Right forelimb (tissue), 1 donor: ENCODE results near the gene PPP2R2C.

ENCODE experiments used
- DNase-seq: peaks from one replicate; pipeline ENCODE4 v3.0.0-alpha.2; 2018

Gene PPP2R2C

DNA sequence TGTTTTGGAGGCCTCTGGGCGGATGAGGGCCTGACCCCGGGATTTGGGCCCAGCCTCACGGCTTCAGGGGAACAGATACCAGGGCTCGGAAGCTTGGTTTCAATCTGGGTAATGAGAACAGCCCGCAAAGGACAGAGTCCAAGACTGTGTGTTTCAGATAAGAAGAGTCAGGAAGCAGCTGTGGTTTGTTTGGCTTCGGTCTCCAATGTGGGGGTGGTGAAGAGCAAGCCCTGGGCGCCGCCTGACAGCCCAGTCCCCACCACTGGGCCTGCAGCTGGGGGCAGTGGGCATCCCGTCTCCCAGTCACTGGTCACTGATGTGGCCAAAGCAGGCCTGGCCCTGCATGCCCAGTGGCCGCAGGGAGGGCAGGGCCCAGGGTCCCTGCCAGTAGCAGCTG, 193.6 kb downstream of the PPP2R2C start:
- no peak for DNase-seq

DNA sequence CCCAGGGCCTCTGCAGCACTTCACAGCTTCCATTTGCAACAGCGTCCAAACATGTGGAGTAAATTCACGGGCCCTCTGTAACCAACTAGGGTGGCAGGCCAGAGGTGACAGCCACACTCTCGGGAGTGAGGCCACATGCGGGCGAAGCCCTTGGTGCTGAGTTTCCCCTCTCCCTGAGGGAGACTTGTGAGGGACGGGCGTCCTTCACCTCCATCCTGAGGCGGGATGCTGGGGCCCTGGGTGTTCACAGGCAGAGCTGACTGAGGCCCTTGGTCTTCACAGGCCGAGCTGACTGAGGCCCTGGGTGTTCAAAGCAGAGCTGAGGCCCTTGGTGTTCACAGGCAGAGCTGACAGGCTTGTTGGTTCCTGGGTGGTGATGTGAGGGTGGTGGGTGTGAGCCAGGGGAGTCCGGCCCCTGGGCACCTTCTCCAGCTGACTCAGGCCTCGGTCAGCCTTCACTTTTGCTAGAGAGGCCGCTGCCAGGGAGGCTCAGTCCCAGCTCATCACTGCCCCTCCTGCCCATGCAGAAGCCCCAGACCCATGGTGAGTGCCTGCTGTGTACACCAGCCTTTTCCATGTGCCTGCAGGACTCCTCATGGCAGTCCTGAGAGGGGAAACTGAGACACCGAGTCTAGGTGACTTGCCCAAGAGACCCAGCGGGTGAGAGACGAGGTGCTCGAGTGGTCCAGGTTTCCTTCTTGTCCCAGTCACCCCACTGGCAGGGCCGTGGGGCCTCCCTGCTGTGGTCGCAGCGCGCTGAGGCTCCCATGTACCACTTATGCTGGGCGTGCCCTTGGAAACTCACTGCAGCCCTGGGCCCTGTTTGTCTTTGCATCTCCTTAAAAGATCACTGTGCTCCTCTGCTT, 194.2 kb downstream of the PPP2R2C start:
- no peak for DNase-seq

DNA sequence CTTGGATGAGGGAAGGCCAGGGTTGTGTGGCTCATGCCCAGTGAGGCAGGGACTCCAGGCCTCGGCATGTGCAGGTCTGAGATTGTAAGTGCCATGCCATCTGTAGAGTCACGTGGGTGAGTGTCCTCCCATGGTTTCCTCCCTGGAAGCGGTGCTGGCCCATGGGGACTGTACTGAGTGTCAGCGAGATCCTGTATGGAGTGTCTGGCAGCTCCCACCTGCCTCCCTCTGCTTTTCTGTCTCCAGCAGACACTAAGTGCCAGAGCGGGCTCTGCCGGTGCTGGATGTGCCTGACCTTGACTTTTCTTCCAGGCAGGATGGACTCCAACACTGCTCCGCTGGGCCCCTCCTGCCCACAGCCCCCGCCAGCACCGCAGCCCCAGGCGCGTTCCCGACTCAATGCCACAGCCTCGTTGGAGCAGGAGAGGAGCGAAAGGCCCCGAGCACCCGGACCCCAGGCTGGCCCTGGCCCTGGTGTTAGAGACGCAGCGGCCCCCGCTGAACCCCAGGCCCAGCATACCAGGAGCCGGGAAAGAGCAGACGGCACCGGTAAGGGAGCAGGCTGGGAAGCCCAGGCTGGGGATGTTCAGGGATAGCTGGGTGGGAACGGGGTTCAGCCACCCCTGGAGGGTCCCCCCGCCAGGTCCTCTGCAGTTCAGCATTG, 195.1 kb downstream of the PPP2R2C start:
- no peak for DNase-seq

DNA sequence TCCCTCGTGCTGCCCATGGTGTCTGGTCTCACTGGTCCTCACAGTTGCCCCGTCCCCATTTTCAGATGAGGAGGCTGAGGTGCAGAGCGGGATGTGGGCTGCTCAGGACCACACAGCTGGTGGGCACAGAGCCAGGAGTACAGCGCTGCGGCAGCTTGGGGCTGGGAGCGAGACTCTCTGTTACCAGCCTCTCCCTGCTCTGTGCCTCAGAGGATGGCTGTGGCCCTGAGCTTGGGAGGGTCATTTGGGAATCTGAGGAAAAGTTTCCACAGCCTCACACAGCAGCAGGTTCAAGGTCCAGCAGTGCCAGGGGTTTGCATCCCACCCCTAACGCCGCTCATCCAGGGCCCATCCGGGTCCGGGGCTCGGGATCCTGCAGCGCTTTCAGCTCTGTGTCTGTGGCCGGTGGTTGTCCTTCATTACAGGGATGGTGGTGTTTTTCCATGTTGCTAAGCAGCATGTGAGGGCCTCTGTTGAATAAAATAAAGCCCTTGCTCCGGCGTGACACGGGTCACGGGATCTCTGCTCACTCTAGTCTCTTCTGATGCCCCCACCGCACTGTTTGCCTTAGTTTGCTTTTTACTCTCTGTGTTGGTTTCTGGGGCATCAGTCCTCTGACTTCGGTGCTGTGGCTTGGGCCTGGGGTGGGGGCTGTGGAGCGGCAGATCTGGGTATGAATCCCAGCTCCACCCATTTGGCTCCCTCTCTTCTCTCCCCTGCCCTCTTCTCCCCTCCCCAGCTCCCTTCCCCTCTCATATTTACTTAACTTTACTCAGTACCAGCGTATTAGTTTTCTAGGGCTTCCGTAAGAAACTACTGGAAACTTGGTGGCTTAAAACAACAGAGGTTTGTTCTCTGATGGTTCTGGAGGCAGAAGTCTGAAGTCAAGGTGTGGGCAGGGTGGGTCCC, 196.3 kb downstream of the PPP2R2C start:
- no peak for DNase-seq

DNA sequence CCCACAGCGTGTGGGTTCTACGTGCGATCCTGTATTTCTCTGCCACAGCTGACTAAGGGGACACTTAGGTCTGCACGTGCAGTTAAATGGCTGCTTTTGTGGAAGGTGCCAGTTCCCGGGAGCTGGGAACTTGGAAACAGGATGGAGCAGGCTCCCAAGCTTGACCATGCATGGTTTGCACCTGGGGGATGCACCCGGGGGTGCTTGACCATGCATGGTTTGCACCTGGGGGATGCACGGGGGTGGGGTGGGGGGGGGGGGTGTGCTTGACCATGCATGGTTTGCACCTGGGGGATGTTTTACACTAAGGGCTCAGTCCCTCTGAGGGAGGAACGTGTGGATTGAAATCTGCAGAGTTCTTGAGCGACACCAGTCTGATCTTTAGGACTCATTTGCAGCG, 197.1 kb downstream of the PPP2R2C start:
- DNase-seq, result no peak

DNA sequence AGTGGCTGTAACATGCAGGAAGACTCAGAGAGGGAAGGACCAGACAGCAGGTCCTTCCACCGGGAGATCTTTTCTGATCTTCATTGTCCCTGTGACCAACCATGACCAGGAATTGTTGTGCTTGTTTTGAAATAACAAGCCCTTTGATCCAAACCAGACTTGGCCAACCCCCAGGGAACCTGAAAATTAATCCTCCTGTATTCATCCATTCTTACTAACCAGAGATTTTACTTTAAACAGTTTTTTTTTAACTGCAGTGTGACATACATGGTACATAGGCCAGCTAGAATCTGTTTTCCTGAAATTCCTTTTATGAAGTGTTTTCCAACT, 198.8 kb downstream of the PPP2R2C start:
- no peak for DNase-seq

DNA sequence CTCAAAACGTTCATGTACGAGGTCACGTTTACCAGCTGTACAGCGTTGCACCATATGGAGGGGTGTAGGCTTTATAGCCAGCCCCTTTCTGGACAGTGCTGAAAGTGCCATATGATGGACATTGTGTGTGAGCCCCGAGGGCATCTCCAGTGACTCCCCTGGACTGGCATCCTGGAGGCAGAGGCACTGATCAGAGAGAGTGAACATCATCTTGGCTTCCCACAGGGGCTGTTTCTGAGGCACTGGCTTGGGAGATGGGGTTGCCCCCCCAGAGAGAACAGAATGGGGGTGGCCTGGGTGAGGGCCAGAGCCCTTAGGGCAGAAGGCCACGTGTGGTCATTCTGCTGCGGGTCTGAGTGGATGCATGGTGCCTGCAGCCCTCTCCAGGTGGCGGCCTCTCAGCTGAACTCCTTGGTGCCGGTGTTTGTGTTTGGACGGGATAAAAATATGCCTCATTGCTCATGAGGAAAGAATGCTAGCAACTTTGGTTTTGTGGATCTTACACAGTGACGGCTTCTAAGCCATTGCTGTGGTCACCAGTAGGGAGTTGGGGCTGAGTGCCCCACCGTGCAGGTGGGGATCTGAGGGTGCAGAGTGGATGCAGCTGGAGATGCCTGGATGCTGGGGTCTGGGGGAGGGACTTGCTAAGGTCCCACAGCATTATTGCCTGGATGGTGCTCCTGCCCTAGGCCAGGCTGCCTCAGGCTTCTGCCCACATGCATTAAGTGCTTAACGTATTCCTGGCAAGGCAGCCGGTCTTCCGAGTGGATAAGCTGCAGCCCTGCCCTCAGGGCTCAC, 199.4 kb downstream of the PPP2R2C start:
- no peak for DNase-seq

DNA sequence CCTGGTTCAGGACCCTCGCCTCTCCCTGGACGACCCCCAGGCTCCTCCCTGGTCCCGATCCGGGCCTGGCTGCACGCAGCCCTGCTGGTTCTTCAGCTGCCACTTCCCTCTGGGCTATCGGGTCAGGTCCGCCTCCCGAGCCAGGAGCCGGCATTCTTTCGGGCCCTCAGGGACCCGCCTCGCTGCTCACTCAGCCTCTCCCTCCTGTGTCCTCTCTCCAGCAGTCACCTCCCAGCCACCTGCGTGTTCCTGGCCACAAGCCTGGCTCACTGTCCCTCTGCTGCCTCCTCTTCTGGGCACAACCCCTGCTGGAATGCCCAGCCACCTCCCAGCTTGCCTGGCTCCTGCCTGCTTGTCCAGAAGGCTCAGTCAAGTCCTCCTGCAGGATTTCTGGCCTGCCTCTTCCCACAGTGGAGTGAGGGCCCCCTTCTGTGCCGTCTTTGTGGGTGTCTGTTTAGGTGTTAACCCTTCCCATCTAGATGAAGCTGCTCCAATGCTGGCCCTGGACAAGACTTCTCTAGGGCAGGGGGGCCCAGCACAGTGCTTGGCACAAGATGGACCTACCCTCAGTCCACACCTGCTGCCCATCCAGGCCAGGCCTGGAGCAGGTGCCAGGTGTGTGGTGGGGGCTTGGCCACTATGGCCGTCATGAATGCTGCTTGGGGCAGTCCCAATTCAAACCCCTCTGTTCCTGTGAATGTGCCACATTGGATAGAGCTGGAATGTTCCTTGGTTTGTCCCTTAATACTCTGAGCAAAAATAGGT, 200.5 kb downstream of the PPP2R2C start:
- no peak for DNase-seq

DNA sequence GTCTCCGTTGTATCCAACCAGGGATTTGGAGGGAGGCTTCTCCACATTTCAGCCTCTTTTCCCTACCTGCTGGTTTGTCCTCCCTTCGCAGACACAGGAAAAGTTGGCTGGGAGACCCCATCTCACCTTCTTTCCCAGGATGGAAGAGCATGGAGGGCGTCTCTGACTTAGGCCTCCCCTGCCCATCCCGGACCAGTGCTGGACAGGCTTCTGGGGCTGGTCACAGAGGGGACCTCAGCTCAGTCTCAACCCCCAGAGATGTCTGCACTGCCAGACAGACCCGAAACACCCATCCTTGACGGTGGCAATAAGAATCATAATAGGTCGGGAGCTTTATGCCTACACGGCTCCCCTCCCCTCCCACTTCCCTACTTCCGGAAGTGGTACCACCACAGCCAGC, 201.2 kb downstream of the PPP2R2C start:
- DNase-seq, result no peak

DNA sequence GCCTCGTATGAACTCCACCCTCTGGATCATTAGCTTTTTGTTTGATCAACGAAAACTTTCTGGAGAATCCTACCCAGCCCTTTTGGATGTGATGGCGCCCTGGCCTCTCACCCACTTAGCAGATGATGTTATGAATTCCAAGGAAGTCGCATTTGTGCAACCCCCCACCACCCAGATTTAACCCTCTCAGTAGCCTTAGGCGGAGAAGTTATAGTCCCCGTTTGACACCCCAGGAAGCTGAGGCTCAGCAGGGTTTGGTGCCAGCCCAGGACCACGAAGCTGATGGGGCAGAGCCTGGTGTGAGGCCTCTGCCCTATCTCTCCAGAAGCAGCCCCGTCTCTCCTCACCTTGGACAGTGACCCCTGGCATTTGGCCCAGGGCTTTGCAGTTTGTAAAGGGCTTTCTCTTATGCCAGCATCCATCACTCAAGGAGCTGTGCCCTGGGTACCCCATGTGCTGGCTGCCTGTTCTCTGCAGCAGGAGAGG, 201.7 kb downstream of the PPP2R2C start:
- DNase-seq, result no peak
